Raji (cell line): ENCODE results near the gene CYTL1.

Experiments
- POLR2A ChIP-seq: IDR thresholded peaks from 2 replicates; pipeline ENCODE4 v1.6.1; 2011; ENCODE audit warnings: low read depth, low read length, control low read depth; ENCODE audit not compliant: insufficient read depth

CYTL1 gene

GRCh38 chr4:4990857-4991540 lies 28.3 kb downstream of the CYTL1 start:
- TF ChIP-seq POLR2A = no peak

- TF ChIP-seq POLR2A = no peak
Observed at GRCh38 chr4:4990329-4990728, 28.9 kb downstream of the CYTL1 start.

DNA sequence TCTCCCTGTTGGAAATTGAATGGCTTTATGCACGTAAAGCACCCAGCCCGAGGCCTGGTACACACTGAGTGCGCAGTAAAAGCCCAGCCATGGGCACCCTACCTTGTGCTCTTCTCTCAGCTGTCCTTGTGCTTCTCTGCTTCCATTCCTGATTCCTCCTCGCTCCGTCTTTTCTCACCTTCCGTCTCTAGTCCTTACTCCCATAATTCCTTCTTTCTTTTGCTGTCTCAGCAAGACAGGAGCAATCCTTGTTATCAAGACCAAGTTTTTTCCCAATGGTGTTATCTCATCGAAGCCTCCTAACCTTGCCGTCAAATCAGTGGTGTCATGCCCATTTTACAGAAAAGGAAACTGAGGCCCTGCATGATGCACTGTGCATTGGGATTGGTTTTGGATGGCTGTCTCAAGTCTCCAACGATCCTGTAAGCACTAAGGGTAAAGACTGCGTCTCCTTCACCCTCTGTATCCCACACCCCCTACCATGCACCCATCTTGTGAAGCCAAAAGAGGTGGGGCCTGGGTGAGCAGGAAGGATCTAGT lies 30.1 kb downstream of the CYTL1 start:
- no peak for TF ChIP-seq POLR2A

DNA sequence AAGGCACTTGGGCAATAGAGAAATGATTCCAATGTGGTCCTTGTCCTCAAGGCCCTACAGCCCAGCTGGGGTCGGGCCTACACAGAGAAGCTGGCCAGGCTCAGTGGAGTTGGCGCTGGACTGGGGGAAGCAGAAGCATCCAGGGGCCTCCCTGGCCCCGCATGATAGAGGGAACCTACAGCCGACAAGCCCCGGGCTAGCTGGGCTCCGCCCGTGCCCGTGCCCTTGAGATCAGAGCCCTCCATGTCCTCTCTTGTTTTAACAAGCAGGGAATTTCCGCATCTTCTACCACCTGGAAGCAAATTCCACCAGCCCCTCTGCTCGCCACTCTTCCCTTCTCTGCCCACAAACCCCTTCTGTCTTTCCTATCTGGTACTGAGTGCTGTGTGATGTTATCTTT lies 31.6 kb downstream of the CYTL1 start:
- TF ChIP-seq POLR2A = no peak

DNA sequence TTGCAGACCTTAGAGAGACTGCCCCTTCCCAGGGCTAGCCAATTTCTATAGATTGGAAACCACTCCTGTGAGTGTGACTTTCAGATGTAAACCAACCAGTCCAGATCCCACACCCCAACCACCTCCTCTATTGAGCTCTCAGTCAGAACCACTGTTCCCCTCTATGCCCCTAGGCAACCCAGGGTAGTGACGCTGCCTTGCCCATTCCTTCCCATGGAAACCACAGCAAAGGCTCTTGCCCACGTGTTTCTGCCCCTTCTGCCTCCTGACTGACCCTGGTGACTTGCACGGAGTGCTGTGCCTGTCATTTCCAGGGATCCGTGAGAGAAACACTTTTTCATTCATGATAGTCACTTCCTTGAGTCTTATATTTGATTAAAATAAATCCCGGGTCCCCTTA lies 32.4 kb downstream of the CYTL1 start:
- no peak for TF ChIP-seq POLR2A

GRCh38 chr4:4985844-4986243 lies 33.4 kb downstream of the CYTL1 start:
- TF ChIP-seq POLR2A = no peak

DNA sequence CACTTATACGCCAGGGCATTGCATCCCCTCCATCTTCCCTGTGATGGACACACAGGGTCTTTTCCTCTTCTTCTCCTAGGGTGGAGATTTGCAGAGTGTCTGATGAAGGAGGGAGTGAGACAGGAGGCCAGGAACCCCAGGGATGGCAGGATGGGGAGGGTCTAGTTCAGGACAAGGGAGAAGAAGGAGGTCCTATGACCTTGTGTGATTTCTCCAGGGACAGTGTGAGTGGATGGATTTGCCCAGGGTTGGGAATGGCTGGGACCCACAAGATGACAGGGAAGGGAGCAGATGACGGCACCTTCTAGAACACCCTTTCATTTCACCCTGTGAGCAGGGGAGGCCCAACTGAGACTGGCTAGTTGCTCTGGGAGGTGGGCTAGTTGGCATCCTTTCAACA lies 34.2 kb downstream of the CYTL1 start:
- TF ChIP-seq POLR2A = no peak

- no peak for TF ChIP-seq POLR2A
Observed at GRCh38 chr4:4984186-4984585, 35.1 kb downstream of the CYTL1 start.

- TF ChIP-seq POLR2A = no peak
Observed at GRCh38 chr4:4981827-4982226, 37.4 kb downstream of the CYTL1 start.

DNA sequence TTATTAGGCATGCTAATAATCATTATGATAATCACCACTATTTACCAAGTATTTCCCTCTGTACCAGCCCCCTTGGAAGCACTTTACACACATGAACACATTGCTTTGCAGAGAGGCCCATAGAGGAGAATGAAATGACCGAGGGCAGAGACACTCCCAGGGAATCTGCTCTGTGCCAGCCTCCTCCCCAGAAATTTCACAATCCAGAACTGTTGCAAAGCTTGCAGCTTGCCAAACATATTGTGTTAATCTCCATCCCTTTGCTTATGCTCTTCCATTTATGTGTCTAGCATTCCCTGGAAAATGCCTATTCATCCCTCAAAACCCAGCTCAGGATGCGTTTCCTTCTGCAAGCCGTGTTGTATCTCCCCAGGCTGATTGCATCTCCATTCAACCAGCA lies 37.8 kb downstream of the CYTL1 start:
- TF ChIP-seq POLR2A = no peak

GRCh38 chr4:4980621-4981230 lies 38.5 kb downstream of the CYTL1 start:
- no peak for TF ChIP-seq POLR2A

DNA sequence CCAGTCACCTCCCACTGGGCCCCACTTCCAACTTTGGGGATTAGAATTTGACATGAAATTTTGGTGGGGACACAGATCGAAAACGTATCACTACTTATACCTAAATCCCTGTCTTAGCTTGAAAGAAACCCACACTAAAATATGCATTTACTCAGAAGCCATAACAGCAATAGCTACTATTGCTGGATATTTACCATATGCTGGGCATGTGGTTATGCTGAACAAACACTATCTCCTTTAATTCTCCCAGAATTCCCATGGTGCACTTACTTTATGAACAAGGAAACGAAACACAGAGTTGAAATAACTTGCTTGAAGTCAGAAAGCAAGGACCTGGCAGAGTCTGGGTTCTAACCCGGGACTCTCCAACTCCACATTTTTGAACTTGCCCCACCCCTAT lies 39.3 kb downstream of the CYTL1 start:
- TF ChIP-seq POLR2A = no peak

- no peak for TF ChIP-seq POLR2A
Observed at GRCh38 chr4:4974727-4975126, 44.5 kb downstream of the CYTL1 start.

GRCh38 chr4:4971796-4972195 lies 47.5 kb downstream of the CYTL1 start:
- no peak for TF ChIP-seq POLR2A

- no peak for TF ChIP-seq POLR2A
Observed at GRCh38 chr4:4969298-4969697, 50.0 kb downstream of the CYTL1 start.

- TF ChIP-seq POLR2A = no peak
Observed at GRCh38 chr4:4968161-4968725, 51.0 kb downstream of the CYTL1 start.
